DND-41 (cell line): ENCODE data around the gene KLHL30.

Source experiments
- CTCF ChIP-seq: IDR thresholded peaks from 2 replicates; pipeline ENCODE4 v1.5.1; 2012; ENCODE audit warnings: borderline replicate concordance, low read length, moderate library complexity, mild to moderate bottlenecking; ENCODE audit not compliant: poor library complexity, severe bottlenecking; ENCODE audit errors: extremely low read depth
- EZH2 ChIP-seq: IDR thresholded peaks from 3 replicates; pipeline ENCODE4 v1.6.1; 2012; ENCODE audit warnings: borderline replicate concordance, low read depth, mild to moderate bottlenecking, moderate library complexity, low read length, inconsistent platforms; ENCODE audit not compliant: severe bottlenecking

- TF ChIP-seq CTCF (no peak), EZH2 (no peak)
Observed at GRCh38 chr2:238170386-238171071, 32.1 kb downstream of the KLHL30 start.
